ENCODE data around the gene ERCC6L2.

- TF ChIP-seq ZBTB10 (tag by site-specific recombination; IDR thresholded peaks at IDR 0.05) (no peak), ZNF473 (tag by site-specific recombination; IDR thresholded peaks at IDR 0.05) (no peak), HOXA7 (CRISPR knock-in tag; IDR thresholded peaks at IDR 0.05; ENCODE audit: borderline replicate concordance) (no peak), CTCF (tag by site-specific recombination; IDR thresholded peaks at IDR 0.05) (no peak), ATF2 (tag by site-specific recombination; IDR thresholded peaks at IDR 0.05; ENCODE audit: low read depth) (no peak), KLF9 (tag by site-specific recombination; IDR thresholded peaks at IDR 0.05; ENCODE audit: low read depth) (no peak), ZNF704 (tag by site-specific recombination; IDR thresholded peaks at IDR 0.05) (no peak), GLIS2 (tag by site-specific recombination; IDR thresholded peaks at IDR 0.05) (no peak), ZNF133 (tag by site-specific recombination; IDR thresholded peaks at IDR 0.05) (no peak), ZNF768 (tag by site-specific recombination; IDR thresholded peaks at IDR 0.05) (no peak), YY1 (tag by site-specific recombination; IDR thresholded peaks at IDR 0.05) (no peak), ZNF549 (tag by site-specific recombination; IDR thresholded peaks at IDR 0.05) (no peak), ZNF274 (IDR thresholded peaks at IDR 0.05; ENCODE audit: low read length) (no peak), ZNF274 (tag by site-specific recombination; IDR thresholded peaks at IDR 0.05; ENCODE audit: borderline replicate concordance) (no peak), ZNF350 (tag by site-specific recombination; IDR thresholded peaks at IDR 0.05) (no peak)
Measured at GRCh38 chr9:95935861-95936578, 60.5 kb downstream of the ERCC6L2 start.

Measured in HEK293 (cell line).